ENCODE results near the gene WBP2. TPM values are rescaled to one million over a fixed set of nuclear protein-coding genes. Genes with fewer than 3 reads are reported as not detected.

Gene WBP2
- total and polyA plus RNA-seq, 2 of the 13 experiments (the other 11 are each of a cell fraction or from before 2014, with no cell fraction given) = 29.2 to 29.5 TPM

DNA sequence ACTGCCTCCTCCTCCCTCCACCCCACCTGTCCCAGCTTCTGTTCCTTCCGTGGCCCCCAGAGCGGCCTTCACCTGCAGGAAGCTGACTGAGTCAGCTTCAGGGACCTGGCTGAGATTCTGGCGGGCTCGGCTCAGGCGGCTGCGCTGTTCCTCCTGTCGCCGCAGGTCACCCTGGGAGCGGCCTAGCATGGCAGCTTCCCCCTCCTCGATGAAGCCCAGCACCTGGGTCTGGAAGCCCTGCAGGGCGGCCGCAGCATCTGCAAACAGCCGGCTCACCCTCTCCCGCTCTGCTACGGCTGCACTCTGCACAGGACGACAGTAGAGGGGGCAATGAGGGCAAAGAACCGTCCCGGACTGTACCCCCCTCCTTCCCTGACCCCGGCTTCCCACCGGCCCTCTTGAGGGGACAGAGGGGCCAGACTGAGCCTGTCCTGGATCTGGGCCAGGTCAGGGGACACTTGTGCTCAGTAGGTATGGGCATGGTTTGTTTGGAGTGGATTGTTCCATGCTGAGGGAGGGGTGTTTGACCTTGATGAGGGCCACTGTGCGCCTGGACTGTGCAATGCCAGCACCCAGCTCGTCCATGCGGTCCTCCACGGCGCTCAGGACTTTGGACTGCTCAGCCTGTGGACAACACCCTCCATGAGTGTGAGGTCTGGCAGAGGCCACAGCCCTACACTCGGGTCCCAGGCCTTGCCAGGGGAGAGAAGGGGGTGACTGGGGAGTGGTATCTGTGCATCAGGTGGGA is 21.2 kb upstream of the WBP2 start (continued):
- peak; percentile 100 for TF ChIP-seq REPIN1 (CRISPR knock-in tag; IDR thresholded peaks at IDR 0.05; ENCODE audit: borderline replicate concordance, low read depth)
- TF ChIP-seq GABPA (IDR thresholded peaks at IDR 0.05; ENCODE audit: low read depth, low read length) = no peak
- peak; percentile 16; the same call in 1 of the 2 replicates for TF ChIP-seq GABPA (CRISPR knock-in tag; IDR thresholded peaks at IDR 0.05; ENCODE audit: low read depth)
- no peak for TF ChIP-seq SMARCC2 (IDR thresholded peaks at IDR 0.05)
- peak; percentile 93 for TF ChIP-seq SALL2 (CRISPR knock-in tag; IDR thresholded peaks at IDR 0.05)
- TF ChIP-seq ELF4 (CRISPR knock-in tag; IDR thresholded peaks at IDR 0.05; ENCODE audit: borderline replicate concordance) = peak; percentile 3; the same call in 1 of the 2 replicates
- TF ChIP-seq ASH2L (IDR thresholded peaks at IDR 0.05; ENCODE audit: insufficient read length, low read depth, low read length) = peak; percentile 70
- peak; percentile 86 for TF ChIP-seq ZNF558 (CRISPR knock-in tag; IDR thresholded peaks at IDR 0.05; ENCODE audit: borderline replicate concordance)
- TF ChIP-seq EHMT2 (IDR thresholded peaks at IDR 0.05; ENCODE audit: borderline replicate concordance, low read depth, low read length) = no peak
- TF ChIP-seq, protein P1, sequence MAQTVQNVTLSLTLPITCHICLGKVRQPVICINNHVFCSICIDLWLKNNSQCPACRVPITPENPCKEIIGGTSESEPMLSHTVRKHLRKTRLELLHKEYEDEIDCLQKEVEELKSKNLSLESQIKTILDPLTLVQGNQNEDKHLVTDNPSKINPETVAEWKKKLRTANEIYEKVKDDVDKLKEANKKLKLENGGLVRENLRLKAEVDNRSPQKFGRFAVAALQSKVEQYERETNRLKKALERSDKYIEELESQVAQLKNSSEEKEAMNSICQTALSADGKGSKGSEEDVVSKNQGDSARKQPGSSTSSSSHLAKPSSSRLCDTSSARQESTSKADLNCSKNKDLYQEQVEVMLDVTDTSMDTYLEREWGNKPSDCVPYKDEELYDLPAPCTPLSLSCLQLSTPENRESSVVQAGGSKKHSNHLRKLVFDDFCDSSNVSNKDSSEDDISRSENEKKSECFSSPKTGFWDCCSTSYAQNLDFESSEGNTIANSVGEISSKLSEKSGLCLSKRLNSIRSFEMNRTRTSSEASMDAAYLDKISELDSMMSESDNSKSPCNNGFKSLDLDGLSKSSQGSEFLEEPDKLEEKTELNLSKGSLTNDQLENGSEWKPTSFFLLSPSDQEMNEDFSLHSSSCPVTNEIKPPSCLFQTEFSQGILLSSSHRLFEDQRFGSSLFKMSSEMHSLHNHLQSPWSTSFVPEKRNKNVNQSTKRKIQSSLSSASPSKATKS (CRISPR knock-in tag; IDR thresholded peaks at IDR 0.05) = peak; percentile 38; the same call in 1 of the 2 replicates
- TF ChIP-seq NONO (IDR thresholded peaks at IDR 0.05) = no peak
- peak; percentile 99 for TF ChIP-seq NONO (CRISPR knock-in tag; conservative IDR thresholded peaks at IDR 0.05)
- peak; percentile 72; the same call in 1 of the 2 replicates for TF ChIP-seq ZNF253 (CRISPR knock-in tag; IDR thresholded peaks at IDR 0.05; ENCODE audit: borderline replicate concordance)
- TF ChIP-seq RAD51 (IDR thresholded peaks at IDR 0.05; ENCODE audit: borderline replicate concordance) = no peak
- peak; percentile 88 for TF ChIP-seq FOXA3 (CRISPR knock-in tag; IDR thresholded peaks at IDR 0.05)
- peak; percentile 94 for TF ChIP-seq ZNF772 (CRISPR knock-in tag; IDR thresholded peaks at IDR 0.05)
- peak; percentile 63; the same call in 1 of the 2 replicates for TF ChIP-seq NFATC3 (CRISPR knock-in tag; IDR thresholded peaks at IDR 0.05)
- peak; percentile 97 for TF ChIP-seq HOXA3 (CRISPR knock-in tag; IDR thresholded peaks at IDR 0.05)
- no peak for TF ChIP-seq ZNF670 (CRISPR knock-in tag; IDR thresholded peaks at IDR 0.05; ENCODE audit: borderline replicate concordance)
- peak; percentile 61; the same call in 1 of the 2 replicates for TF ChIP-seq ZNF629 (CRISPR knock-in tag; conservative IDR thresholded peaks at IDR 0.05)
- TF ChIP-seq ZNF557 (CRISPR knock-in tag; IDR thresholded peaks at IDR 0.05) = peak; percentile 13; the same call in 1 of the 2 replicates
- TF ChIP-seq, protein P2, sequence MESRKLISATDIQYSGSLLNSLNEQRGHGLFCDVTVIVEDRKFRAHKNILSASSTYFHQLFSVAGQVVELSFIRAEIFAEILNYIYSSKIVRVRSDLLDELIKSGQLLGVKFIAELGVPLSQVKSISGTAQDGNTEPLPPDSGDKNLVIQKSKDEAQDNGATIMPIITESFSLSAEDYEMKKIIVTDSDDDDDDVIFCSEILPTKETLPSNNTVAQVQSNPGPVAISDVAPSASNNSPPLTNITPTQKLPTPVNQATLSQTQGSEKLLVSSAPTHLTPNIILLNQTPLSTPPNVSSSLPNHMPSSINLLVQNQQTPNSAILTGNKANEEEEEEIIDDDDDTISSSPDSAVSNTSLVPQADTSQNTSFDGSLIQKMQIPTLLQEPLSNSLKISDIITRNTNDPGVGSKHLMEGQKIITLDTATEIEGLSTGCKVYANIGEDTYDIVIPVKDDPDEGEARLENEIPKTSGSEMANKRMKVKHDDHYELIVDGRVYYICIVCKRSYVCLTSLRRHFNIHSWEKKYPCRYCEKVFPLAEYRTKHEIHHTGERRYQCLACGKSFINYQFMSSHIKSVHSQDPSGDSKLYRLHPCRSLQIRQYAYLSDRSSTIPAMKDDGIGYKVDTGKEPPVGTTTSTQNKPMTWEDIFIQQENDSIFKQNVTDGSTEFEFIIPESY (CRISPR knock-in tag; IDR thresholded peaks at IDR 0.05) = peak; percentile 71; the same call in 1 of the 2 replicates
- TF ChIP-seq TMF1 (CRISPR knock-in tag; IDR thresholded peaks at IDR 0.05; ENCODE audit: low read depth) = peak; percentile 84; the same call in 1 of the 2 replicates
- TF ChIP-seq ZNF547 (CRISPR knock-in tag; IDR thresholded peaks at IDR 0.05) = peak; percentile 91
- TF ChIP-seq ZFP37 (CRISPR knock-in tag; IDR thresholded peaks at IDR 0.05; ENCODE audit: borderline replicate concordance) = 0 out of 2 replicates have a peak, but pooled peaks have one; percentile 15
- TF ChIP-seq GLI4 (CRISPR knock-in tag; IDR thresholded peaks at IDR 0.05; ENCODE audit: borderline replicate concordance) = peak; percentile 77

All from HepG2 (cell line).